Measurements from ENCODE around the gene MRPL42. TPM values are rescaled to one million over a fixed set of nuclear protein-coding genes. Genes with fewer than 3 reads are reported as not detected.

Gene MRPL42
- total RNA-seq, 1 experiment from 2014 or later = 121 TPM

GRCh38 chr12:93426412-93426805 lies 40.9 kb upstream of the MRPL42 start:
- TF ChIP-seq AR (CRISPR knock-in tag; IDR thresholded peaks at IDR 0.05) = no peak
- no peak for TF ChIP-seq IRF2 (CRISPR knock-in tag; IDR thresholded peaks at IDR 0.05; ENCODE audit: borderline replicate concordance, low read depth)
- TF ChIP-seq ATF2 (CRISPR knock-in tag; IDR thresholded peaks at IDR 0.05; ENCODE audit: borderline replicate concordance, low read depth) = no peak
- Mint-ChIP-seq H3K27ac (peak overlapping the region; percentile 60; the same call in 1 of the 2 replicates), H3K4me1 (peaks cover 69% of the 10 kb centered on the region), H3K4me3 (no peak overlapping the region), H3K27me3 (ENCODE audit: low read depth) (no peaks in the 10 kb centered on the region), H3K36me3 (no peaks in the 10 kb centered on the region), H3K9me3 (no peaks in the 10 kb centered on the region)
- no peak for DNase-seq (ENCODE audit: low spot score)
- POLR2A ChIA-PET = no interaction called here
- CTCF ChIA-PET = no interaction called here
- ATAC-seq = peak; percentile 45

GRCh38 chr12:93427779-93428564 lies 39.3 kb upstream of the MRPL42 start:
- peak overlapping the region; percentile 22; the same call in 1 of the 2 replicates for H3K27ac Mint-ChIP-seq
- POLR2A ChIA-PET = interaction anchor here (0.6 kb wide), 1 partner anchor 550 kb away, joined by 3 read pairs; no protein-coding TSS in a partner anchor

GRCh38 chr12:93429448-93429847 lies 37.9 kb upstream of the MRPL42 start:
- ChIA-PET CTCF (interaction anchor here (0.8 kb wide), 1 partner anchor 10 kb away, joined by 7 read pairs; no protein-coding TSS in a partner anchor), POLR2A (no interaction called here)
- Mint-ChIP-seq H3K36me3 (peaks cover 3% of the 10 kb centered on the region; the same call in 1 of the 2 replicates), H3K4me1 (peaks cover 42% of the 10 kb centered on the region), H3K27me3 (ENCODE audit: low read depth) (no peaks in the 10 kb centered on the region), H3K9me3 (no peaks in the 10 kb centered on the region), H3K27ac (no peak overlapping the region), H3K4me3 (no peak overlapping the region)
- TF ChIP-seq TP53 (CRISPR knock-in tag; IDR thresholded peaks at IDR 0.05) = no peak
- TF ChIP-seq TCF7 (CRISPR knock-in tag; IDR thresholded peaks at IDR 0.05; ENCODE audit: low read depth) = no peak
- TF ChIP-seq ZNF512 (CRISPR knock-in tag; IDR thresholded peaks at IDR 0.05; ENCODE audit: borderline replicate concordance) = no peak
- no peak for TF ChIP-seq ATF1 (CRISPR knock-in tag; IDR thresholded peaks at IDR 0.05)
- no peak for TF ChIP-seq USF1 (CRISPR knock-in tag; IDR thresholded peaks at IDR 0.05)
- TF ChIP-seq ZNF423 (CRISPR knock-in tag; IDR thresholded peaks at IDR 0.05) = no peak
- no peak for TF ChIP-seq ESRRA (CRISPR knock-in tag; IDR thresholded peaks at IDR 0.05; ENCODE audit: borderline replicate concordance)
- TF ChIP-seq GABPB1 (CRISPR knock-in tag; IDR thresholded peaks at IDR 0.05) = no peak
- TF ChIP-seq NFATC4 (CRISPR knock-in tag; IDR thresholded peaks at IDR 0.05) = no peak
- ATAC-seq (no peak), DNase-seq (ENCODE audit: low spot score) (no peak)

More at GRCh38 chr12:93427779-93428564, 39.3 kb upstream of the MRPL42 start:
- H3K9me3 Mint-ChIP-seq = no peaks in the 10 kb centered on the region
- H3K4me1 Mint-ChIP-seq = peaks cover 55% of the 10 kb centered on the region
- no peaks in the 10 kb centered on the region for H3K36me3 Mint-ChIP-seq
- TF ChIP-seq ZNF121 (CRISPR knock-in tag; IDR thresholded peaks at IDR 0.05) (peak; percentile 41; the same call in 1 of the 2 replicates), CDX4 (CRISPR knock-in tag; IDR thresholded peaks at IDR 0.05; ENCODE audit: borderline replicate concordance) (no peak)
- DNase-seq (ENCODE audit: low spot score) (no peak), ATAC-seq (no peak)
- no peaks in the 10 kb centered on the region for H3K27me3 Mint-ChIP-seq (ENCODE audit: low read depth)
- CTCF ChIA-PET = interaction anchor here (1.2 kb wide), 1 partner anchor 8 kb away, joined by 6 read pairs; no protein-coding TSS in a partner anchor
- H3K4me3 Mint-ChIP-seq = no peak overlapping the region
